Thyroid gland (tissue), 4 donors: ENCODE measurements around the gene FMO2.

Experiments used
- POLR2A ChIP-seq, 2 donors: fragments of 450-650 bp; IDR thresholded peaks; one replicate each; pipeline ENCODE4 v1.6.1; 2017; ENCODE audit warnings: antibody characterized with exemption in 2 of 2, mild to moderate bottlenecking in 2 of 2, moderate library complexity in 1 of 2
- TF ChIP-seq, protein P1 (sequence below), 6 experiments: fragments of 200-600 bp in 3 of 6; fragments of 450-650 bp in 3 of 6; sonication (generic) in 3 of 6; IDR thresholded peaks; one replicate each; pipeline ENCODE4 v1.5.1; 2016 to 2019; ENCODE audit warnings: antibody characterized with exemption in 6 of 6, mild to moderate bottlenecking in 2 of 6, inconsistent platforms in 1 of 6, moderate library complexity in 1 of 6

GRCh38 chr1:171180670-171181069 is 4.4 kb upstream of the FMO2 start:
- no peak for TF ChIP-seq POLR2A (IDR thresholded peaks at IDR 0.05)
- TF ChIP-seq, protein P1, sequence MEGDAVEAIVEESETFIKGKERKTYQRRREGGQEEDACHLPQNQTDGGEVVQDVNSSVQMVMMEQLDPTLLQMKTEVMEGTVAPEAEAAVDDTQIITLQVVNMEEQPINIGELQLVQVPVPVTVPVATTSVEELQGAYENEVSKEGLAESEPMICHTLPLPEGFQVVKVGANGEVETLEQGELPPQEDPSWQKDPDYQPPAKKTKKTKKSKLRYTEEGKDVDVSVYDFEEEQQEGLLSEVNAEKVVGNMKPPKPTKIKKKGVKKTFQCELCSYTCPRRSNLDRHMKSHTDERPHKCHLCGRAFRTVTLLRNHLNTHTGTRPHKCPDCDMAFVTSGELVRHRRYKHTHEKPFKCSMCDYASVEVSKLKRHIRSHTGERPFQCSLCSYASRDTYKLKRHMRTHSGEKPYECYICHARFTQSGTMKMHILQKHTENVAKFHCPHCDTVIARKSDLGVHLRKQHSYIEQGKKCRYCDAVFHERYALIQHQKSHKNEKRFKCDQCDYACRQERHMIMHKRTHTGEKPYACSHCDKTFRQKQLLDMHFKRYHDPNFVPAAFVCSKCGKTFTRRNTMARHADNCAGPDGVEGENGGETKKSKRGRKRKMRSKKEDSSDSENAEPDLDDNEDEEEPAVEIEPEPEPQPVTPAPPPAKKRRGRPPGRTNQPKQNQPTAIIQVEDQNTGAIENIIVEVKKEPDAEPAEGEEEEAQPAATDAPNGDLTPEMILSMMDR (IDR thresholded peaks at IDR 0.05) = no peak
